Measurements from ENCODE around the gene FOXRED2.

DNA sequence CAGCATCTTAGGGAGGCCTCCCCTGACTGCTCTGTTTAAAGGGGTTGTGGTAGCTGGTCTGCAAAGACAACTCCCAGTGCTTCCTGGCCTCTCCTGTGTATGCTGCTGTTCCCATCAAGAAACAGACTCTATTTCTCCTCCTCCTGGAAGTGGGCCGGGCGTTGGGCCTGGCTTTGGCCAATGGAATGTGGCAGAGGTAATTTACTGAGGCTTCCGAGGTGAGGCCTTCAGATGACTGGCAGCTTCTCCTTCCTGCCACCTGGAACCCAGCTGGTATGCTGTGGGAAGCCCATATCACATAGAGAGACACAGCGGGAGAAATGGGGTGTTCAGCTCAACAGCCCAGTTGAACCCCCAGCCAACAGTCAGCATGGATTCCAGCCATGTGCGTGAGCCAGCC, 47.3 kb upstream of the FOXRED2 start:
- TF ChIP-seq CTCF (IDR thresholded peaks at IDR 0.05; ENCODE audit: low read length) (no peak), EZH2 (IDR thresholded peaks at IDR 0.05; ENCODE audit: borderline replicate concordance, low read length) (no peak)

All from OCI-LY1 (cell line).